ENCODE results near the gene PRDM11.

PRDM11 gene

GRCh38 chr11:45147891-45148675 lies 1.6 kb downstream of the PRDM11 start:
- FAIRE-seq (no peak), DNase-seq (ENCODE audit: insufficient read length, low spot score) (no peak)
- TF ChIP-seq POLR2A (IDR thresholded peaks at IDR 0.05; ENCODE audit: low read depth, low read length) (no peak), PAX5 (IDR thresholded peaks at IDR 0.05; ENCODE audit: insufficient read depth, low read length, severe bottlenecking) (no peak), POLR2AphosphoS5 (IDR thresholded peaks at IDR 0.05; ENCODE audit: low read depth, low read length) (no peak), SPI1 (IDR thresholded peaks at IDR 0.05; ENCODE audit: low read depth, low read length) (no peak), TAF1 (IDR thresholded peaks at IDR 0.05; ENCODE audit: low read depth, low read length) (no peak), POU2F2 (IDR thresholded peaks at IDR 0.05; ENCODE audit: low read depth, low read length) (no peak)

DNA sequence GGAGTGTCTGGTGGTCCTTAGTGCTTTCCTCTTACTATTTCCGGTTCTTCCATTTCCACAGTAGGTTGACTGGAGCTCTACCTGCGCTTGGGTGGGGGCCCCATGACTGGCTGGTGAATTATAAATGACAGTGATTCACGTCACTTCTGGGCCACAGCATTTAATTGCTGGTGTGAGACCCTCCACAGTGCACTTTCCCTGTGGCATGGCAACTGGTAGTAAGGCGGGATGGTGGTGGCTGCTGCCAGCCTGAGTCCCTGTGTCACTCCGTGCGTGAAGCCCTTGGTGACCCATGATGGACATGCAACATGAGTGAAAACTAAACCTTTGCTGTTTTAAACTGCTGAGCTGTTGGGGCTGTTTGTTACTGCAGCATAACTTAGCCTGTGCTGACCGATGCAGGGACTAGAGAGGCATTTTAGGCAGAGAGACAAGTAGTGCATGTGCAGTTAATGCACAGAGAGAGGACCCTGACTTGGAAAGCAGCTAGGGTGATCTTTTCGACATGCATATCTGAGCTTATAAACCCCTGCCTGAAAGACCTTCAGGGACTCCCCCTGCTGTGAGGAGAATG lies 3.1 kb downstream of the PRDM11 start:
- TF ChIP-seq TAF1 (IDR thresholded peaks at IDR 0.05; ENCODE audit: low read depth, low read length) (no peak), PAX5 (IDR thresholded peaks at IDR 0.05; ENCODE audit: insufficient read depth, low read length, severe bottlenecking) (no peak), POU2F2 (IDR thresholded peaks at IDR 0.05; ENCODE audit: low read depth, low read length) (no peak), POLR2AphosphoS5 (IDR thresholded peaks at IDR 0.05; ENCODE audit: low read depth, low read length) (no peak)
- DNase-seq (ENCODE audit: insufficient read length, low spot score) (no peak), FAIRE-seq (no peak)

- FAIRE-seq, result no peak
- TF ChIP-seq PAX5 (IDR thresholded peaks at IDR 0.05; ENCODE audit: insufficient read depth, low read length, severe bottlenecking) (no peak), TAF1 (IDR thresholded peaks at IDR 0.05; ENCODE audit: low read depth, low read length) (no peak), SPI1 (IDR thresholded peaks at IDR 0.05; ENCODE audit: low read depth, low read length) (no peak), POU2F2 (IDR thresholded peaks at IDR 0.05; ENCODE audit: low read depth, low read length) (no peak), POLR2A (IDR thresholded peaks at IDR 0.05; ENCODE audit: low read depth, low read length) (no peak)
- no peak for DNase-seq (ENCODE audit: insufficient read length, low spot score)
Measured at GRCh38 chr11:45150301-45150700, 3.9 kb downstream of the PRDM11 start.

DNA sequence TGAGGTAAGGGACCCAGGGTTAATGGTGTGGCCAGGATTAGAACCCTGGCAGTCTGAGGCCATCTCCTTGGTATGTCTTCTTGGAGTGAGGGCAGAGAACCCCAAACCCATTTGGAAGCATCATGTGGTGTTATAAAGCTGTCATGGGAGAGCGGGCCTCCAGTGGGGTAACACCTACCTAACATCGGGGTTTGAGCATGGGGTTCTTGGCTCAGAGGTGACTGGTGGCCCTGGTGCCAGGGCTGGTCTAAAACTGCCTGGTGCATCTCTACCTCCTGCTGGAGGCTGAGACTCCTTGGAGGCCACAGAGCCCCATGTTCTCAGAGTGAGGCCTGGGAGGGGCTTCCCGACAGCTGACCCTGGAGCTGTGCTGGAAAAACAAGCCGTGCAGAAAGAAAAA lies 4.5 kb downstream of the PRDM11 start:
- FAIRE-seq, result no peak
- DNase-seq (ENCODE audit: insufficient read length, low spot score), result no peak

DNA sequence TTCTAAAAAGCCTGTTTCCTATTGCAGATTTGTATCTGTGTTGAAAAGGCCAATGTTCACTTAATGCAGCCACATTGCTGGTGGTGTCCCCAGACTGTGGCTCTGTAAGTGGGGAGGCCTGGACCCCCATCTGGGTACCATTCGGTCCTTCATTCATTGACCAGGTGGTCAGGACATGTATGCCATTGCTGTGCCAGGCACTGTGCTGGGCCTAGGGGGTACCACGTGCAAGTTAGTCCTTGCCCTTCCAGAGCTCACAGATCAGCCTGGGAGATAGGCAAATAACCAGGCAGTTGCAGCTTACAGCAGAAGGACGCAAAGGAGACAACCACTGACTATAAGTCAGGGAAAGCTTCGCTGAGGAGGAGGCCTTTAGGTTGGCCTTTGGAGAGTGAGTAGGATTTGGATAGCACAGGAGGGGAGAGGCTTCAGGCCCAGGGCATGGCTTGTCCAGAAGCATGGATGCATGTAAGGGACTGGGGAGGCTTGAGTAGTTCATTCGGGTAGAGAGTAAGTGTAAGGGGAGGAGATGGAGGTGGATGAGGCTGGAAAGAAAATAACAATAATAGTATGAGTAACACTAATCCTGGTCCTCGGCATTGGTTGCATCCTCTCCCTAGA lies 5.0 kb downstream of the PRDM11 start:
- no peak for DNase-seq (ENCODE audit: insufficient read length, low spot score)
- FAIRE-seq, result no peak
- TF ChIP-seq POU2F2 (IDR thresholded peaks at IDR 0.05; ENCODE audit: low read depth, low read length) (no peak), POLR2A (IDR thresholded peaks at IDR 0.05; ENCODE audit: low read depth, low read length) (no peak), TAF1 (IDR thresholded peaks at IDR 0.05; ENCODE audit: low read depth, low read length) (no peak), SPI1 (IDR thresholded peaks at IDR 0.05; ENCODE audit: low read depth, low read length) (no peak), POLR2AphosphoS5 (IDR thresholded peaks at IDR 0.05; ENCODE audit: low read depth, low read length) (no peak), PAX5 (IDR thresholded peaks at IDR 0.05; ENCODE audit: insufficient read depth, low read length, severe bottlenecking) (no peak)

More for the DNA sequence above, 4.5 kb downstream of the PRDM11 start:
- TF ChIP-seq POLR2A (IDR thresholded peaks at IDR 0.05; ENCODE audit: low read depth, low read length) (no peak), TAF1 (IDR thresholded peaks at IDR 0.05; ENCODE audit: low read depth, low read length) (no peak), POU2F2 (IDR thresholded peaks at IDR 0.05; ENCODE audit: low read depth, low read length) (no peak), PAX5 (IDR thresholded peaks at IDR 0.05; ENCODE audit: insufficient read depth, low read length, severe bottlenecking) (no peak), SPI1 (IDR thresholded peaks at IDR 0.05; ENCODE audit: low read depth, low read length) (no peak), POLR2AphosphoS5 (IDR thresholded peaks at IDR 0.05; ENCODE audit: low read depth, low read length) (no peak)

DNA sequence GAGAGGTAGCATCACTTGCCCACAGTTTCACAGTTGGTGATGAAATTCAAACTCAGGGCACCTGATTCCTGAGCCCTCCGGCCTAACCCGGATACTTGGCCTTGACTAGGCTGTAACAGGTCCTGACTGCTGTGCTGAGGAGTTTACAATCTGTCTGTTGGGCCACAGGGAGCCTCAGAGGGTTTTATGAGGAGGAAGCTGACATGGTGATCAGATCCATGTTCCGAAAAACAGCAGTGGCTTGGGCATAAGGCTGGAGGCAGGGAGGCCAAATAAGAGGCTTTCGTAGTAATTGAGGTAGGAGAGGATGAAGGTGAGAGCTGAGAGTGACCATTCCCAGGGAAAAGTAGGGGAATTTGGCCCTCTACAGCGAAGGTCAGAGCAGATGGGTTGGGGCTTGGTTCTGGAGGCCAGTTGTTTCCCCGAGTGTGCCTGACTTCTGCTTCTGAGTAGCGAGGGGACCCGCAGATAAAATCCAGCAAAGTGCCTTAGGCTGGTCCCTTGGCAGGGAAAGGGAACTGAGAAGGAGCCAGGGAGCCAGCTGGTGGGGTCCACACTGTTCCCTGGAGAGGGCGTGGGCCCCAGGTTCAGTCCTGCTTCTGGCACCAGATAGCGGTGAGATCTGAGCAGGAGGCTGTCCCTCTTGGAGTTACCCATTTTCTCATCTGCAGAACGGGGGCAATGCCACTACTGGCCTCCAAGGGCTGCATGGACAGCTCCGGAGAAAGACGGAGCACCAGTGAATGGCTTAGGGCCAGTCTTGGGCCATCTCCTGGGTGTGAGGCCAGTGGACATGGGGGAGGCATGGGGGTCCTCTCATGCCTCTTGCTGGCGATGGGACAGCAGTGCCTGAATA lies 6.5 kb downstream of the PRDM11 start:
- DNase-seq (ENCODE audit: insufficient read length, low spot score) (no peak), FAIRE-seq (no peak)
- TF ChIP-seq POU2F2 (IDR thresholded peaks at IDR 0.05; ENCODE audit: low read depth, low read length) (no peak), TAF1 (IDR thresholded peaks at IDR 0.05; ENCODE audit: low read depth, low read length) (no peak), SPI1 (IDR thresholded peaks at IDR 0.05; ENCODE audit: low read depth, low read length) (no peak), PAX5 (IDR thresholded peaks at IDR 0.05; ENCODE audit: insufficient read depth, low read length, severe bottlenecking) (no peak), POLR2A (IDR thresholded peaks at IDR 0.05; ENCODE audit: low read depth, low read length) (no peak), POLR2AphosphoS5 (IDR thresholded peaks at IDR 0.05; ENCODE audit: low read depth, low read length) (no peak)

DNA sequence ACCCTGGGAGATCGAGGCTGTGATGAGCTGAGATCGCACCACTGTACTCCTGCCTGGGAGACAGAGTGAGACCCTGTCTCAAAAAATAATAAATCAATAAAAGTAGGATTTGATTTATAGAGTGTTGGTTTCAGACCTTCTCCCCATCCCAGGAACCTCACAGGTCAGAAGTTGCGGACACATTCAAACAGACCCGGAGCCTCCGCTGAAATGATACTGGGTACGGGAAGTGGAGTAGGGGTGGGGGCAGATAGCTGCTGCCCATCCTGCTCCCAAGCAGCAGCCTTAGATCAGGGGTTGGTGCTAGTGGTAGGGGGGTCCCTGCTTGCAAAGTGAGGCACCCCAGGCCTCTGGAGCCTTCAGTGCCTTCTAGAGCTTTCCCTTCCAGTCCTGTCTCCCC lies 7.8 kb downstream of the PRDM11 start:
- TF ChIP-seq PAX5 (IDR thresholded peaks at IDR 0.05; ENCODE audit: insufficient read depth, low read length, severe bottlenecking) (no peak), SPI1 (IDR thresholded peaks at IDR 0.05; ENCODE audit: low read depth, low read length) (no peak), TAF1 (IDR thresholded peaks at IDR 0.05; ENCODE audit: low read depth, low read length) (no peak), POU2F2 (IDR thresholded peaks at IDR 0.05; ENCODE audit: low read depth, low read length) (no peak), POLR2A (IDR thresholded peaks at IDR 0.05; ENCODE audit: low read depth, low read length) (no peak), POLR2AphosphoS5 (IDR thresholded peaks at IDR 0.05; ENCODE audit: low read depth, low read length) (no peak)
- no peak for DNase-seq (ENCODE audit: insufficient read length, low spot score)
- no peak for FAIRE-seq

DNA sequence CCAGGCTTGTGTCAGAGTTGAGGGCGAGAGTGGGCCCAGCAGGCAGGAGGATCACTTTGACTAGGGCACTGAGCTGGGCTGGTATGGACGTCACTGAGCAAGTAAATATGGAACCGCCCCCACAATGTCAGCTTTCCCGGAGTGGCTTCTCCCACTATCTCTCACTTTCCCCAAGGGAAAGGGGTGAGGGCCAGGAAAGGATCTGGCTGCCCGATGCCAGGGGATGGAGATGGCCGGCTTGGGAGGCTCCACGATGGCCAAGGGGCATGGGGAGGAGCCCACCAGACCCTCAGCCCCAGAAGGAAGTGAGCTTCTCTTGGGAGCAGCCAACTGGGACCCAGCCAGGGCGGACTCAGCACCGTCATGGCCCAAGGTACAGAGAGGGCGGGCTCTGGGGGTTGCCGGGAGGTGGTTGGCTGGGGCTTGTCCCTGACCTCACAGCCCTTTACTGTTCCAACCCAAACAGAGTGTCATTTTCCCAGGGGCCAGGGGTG lies 8.7 kb downstream of the PRDM11 start:
- TF ChIP-seq PAX5 (IDR thresholded peaks at IDR 0.05; ENCODE audit: insufficient read depth, low read length, severe bottlenecking) (no peak), POLR2AphosphoS5 (IDR thresholded peaks at IDR 0.05; ENCODE audit: low read depth, low read length) (no peak), TAF1 (IDR thresholded peaks at IDR 0.05; ENCODE audit: low read depth, low read length) (no peak), SPI1 (IDR thresholded peaks at IDR 0.05; ENCODE audit: low read depth, low read length) (no peak), POLR2A (IDR thresholded peaks at IDR 0.05; ENCODE audit: low read depth, low read length) (no peak), POU2F2 (IDR thresholded peaks at IDR 0.05; ENCODE audit: low read depth, low read length) (no peak)
- DNase-seq (ENCODE audit: insufficient read length, low spot score), result no peak
- no peak for FAIRE-seq
